GM19025 (cell line): ENCODE measurements around the gene DMRTB1.

ENCODE experiments used
- ATAC-seq: cut with Tn5 transposase; IDR thresholded peaks from one replicate; pipeline ENCODE4 v1.9.1; 2021; ENCODE audit warnings: mild to moderate bottlenecking, low read depth, moderate library complexity; ENCODE audit not compliant: unreplicated experiment

The DMRTB1 gene

DNA sequence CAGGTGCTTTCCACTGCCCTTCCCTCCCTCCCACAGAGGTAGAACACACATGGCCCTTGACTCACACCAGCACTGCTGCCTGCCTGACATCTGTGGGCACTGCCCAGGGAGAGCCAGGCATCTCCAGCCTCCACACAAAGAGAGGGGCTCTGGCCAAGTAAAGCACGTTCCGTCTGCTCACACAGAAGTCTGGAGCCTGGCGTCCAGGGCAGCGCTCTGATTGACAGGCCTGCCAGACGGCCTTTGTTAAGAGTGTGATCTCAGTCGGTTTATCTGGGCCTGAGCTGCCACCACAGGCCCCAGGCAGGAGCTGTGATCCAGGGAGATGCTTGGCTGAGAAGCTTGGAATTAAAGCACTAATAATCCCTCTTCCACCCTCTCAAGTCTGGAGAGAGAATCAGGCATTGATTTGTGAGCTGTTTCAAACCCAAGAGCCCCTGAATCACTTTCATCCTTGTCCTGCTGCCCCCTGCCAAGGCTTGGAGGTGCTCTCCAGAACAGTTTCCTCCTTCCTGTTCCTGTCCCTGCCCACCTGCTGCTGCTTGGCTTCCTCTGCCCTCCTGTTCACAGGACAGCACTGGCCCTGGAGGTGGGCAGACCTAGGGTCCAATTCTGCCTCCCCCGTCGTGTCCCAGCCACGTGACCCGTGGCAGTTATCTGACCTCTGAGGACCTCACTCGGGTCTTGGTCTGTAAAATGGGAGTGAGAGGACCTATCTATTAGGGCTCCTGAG, 3.7 kb downstream of the DMRTB1 start:
- no peak for ATAC-seq

DNA sequence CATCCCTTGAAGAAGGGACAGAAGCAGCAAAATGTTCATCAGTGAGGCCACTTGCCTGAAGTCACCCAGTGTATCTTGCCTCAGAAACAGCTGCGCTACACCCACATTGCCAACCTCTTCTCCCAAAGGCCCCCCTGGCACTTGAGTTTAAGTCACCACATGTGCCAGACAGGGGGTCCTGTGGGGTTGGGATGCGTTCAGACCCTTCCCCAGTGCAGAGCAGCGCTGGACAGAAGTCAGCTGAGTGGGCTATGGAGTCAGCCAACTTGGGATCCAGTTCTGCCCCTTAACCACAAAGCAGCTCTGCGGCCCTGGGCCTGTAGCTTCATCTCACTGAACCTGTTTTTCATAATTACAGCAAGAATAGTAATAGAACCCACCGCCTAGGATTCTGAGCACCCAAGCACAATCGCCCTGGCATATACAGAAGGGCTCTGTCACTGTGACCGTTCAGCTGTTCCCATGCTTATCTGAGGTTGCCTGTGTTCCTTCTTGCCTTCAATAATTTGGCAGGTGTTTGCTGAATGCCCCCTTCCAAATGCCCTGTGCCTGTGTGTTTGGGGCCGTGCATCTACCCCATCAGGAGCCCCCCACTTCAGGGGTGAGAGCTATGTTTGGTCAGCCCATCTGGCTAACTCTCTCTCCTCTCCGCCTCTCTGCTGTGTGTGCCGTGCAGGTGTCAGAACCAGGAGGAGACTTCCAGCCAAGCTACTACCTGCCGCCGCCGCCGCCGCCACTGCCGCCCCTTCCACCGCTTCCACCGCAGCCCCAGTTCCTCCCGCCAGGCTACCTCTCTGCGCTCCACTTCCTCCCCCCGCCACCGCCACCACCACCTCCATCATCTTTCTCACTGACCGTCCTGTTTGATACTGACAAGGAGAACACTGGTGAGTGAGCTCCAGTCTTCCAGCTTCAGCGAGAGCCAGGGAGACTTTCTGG, 5.0 kb downstream of the DMRTB1 start:
- no peak for ATAC-seq

DNA sequence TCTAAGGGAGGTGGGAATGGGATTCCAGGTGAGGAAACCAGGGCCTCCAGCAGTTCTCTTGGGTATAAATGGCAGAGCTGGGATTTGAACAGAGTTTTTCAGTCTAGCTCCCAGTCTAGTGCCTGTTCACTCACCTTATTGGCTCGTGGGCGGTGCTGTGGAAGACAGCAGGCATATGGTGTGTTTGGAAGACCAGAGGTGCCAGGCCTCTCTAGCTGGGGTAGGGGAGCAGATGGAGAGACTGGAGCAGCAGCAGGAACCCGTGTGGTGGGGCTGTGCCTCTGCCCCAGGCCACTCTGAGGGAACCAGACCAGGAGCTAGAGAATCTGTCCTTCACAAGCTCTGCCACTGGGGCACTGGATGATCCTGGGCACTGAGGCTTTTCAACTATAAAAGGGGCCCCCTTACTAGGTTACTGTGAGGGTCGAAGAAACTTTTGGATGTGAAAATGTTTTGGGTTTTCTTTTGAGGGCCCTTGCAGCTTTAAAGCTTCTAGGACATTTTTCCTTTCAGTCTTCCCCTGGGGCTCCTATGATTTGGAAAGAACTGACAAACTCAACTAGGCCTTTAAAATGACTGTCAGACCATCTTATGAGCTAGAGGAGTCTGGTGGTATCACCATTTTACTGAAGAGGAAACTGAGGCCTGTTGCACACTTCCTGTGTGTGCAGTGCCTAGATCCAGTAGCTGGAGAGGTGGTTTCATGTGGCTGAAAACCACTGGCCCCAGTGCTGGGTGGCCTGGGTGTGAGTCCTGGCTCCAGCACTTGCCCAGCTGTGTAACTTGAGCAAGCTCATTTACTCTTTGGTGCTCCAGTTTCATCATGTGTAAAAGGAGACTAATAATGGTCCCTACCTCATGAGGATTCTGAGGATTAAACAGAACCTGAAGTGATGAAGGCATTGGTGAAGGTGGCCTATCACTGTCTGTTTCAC, 6.1 kb downstream of the DMRTB1 start:
- ATAC-seq = no peak

DNA sequence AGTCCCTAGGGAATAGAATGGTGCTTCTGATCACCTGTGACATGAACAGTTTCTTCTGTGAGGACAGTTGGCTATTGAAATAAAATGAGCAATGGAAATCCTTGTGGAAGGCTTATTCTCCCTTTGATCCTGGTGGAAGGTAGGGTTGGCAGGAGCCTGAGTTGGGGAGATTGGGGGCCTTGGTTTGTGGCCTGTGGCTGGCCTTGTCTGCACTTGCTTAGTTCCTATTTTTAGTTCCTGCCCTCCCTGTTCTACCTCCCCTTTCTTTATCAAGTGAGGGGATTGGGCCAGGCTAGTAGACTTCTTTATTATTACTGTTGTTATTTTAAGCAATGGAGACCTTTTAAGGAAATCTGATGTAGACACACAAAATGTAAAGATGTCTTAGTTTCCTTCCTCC, 8.2 kb downstream of the DMRTB1 start:
- no peak for ATAC-seq

DNA sequence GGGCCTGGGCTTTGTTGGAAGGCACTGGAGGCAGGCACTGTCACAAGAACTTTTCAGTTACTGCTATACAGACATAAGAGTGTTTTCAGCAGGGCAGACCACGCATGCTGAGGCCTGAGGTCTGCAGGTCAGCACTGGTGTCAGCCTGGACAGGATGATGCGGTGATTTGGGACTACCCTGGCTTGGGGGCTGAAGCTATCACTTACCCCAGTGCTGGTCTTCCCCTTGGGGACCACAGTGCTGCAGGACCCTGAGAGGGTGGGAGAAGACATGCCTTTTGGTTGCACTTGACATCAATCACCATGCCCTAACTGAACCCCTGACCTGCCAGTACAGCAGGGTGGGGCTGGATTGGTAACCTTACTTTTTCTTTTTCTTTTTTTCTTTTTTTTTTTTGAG, 9.2 kb downstream of the DMRTB1 start:
- ATAC-seq = no peak

DNA sequence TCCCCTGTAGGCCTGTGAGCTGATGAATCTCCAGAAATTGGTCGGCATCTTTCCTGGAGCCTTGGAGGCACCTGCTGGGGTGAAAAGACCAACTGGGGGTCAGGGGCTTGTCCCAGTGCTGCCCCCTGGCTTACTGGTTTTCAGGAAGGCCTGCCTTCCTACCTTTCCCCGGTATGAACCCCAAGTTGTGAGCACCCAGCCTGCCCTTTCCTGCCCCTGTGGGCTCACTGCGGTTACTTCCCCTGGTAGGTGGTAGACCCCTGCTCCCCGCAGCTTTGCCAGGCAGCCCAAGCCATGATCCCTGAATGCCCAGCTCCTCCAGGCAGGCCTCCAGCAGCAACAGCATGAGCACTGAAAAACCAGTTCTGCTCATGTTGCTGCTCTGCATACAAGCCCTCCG, 10.2 kb downstream of the DMRTB1 start:
- no peak for ATAC-seq

DNA sequence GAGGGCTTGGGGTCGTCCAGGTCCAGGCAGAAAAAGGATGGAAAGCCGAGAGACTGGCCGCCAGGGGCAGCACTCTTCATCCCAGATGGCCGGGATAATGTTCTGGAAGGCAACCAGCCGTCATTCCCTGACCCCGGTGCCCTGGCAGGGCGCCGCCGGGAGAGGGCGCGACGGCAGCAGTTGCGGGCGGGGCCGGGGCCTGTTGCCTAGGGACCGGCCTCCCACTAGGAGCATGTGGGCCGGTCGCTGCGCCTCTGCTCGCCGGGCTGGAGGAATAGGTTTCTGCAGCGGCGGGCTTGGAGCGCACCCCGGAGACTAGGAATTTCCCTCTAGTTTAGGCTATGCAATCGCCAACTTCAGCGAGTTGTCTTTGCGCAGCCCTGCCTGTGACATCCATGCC, 11.0 kb downstream of the DMRTB1 start:
- no peak for ATAC-seq

DNA sequence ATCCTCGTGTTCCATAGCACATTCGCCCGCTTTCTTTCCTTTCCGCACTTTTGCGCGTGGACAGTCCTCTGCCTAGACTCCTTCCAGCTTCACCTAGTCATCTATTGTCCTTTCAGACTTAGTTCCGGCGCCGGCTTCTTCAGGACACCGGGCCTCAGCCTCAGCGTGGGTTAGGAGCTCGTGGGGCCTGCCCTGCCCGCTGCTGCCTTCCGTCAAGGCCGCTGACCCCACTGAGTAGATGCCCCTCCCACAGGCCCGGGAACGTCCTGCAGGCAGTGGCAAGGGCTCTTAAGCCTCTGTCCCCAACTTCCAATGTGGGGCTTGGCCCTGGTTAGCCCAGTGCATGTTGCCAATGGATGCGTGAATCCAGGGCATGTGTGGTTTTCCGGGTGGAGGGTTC, 11.4 kb downstream of the DMRTB1 start:
- no peak for ATAC-seq

DNA sequence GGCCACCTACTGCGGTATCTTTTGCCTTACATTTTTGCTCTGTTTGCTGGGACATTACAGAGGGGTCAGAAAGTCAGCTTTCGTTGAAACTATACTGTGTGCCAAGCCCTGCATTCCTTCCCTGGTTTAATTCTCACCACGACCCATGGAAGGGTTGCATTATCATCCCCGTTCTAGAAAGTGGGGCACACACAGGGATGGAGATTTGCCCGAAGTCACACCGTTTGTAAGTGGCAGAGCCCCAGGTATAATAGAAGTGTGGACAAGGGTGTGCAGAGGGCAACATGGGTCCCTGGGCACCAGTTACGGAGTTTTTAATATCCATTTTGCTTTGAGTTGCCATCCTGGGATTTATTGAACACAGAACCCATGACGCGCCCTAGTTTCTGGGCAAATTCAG, 11.8 kb downstream of the DMRTB1 start:
- no peak for ATAC-seq

DNA sequence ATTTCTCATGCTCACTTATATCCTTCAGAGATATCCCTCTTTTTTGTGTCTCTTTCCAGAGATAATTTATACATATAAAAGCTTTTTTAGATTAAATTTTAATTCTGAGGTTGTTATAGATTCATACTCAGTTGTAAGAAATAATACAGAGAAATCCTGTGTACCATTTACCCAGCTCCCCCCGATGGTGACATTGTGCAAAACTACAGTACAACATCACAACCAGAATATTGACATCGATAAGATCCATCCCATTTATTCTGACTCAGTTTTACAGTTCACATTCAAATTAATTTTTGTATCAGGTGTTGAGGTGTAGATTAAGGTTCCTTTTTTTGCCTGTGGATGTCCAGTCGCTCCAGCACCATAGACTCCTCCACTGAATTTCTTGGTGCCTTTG, 14.3 kb downstream of the DMRTB1 start:
- ATAC-seq = no peak

DNA sequence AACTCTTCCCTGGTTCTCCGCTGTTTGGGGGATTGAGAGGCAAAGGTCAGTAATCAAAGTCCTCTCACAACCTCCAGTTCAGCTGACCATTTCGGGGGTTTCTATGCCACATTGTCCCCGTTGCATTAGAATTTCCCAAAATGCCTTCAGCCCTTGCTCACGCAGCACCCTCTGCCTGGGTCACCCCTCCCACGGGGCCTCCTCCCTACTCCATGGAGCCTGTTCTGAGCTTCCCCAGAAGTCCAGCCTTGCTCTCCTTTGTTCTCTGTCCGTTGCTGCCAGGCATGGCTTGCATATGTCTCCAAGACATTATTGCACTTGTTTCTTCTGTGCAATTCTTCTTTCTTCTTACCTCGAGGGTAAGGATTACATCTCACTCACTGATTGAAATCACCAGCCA, 16.5 kb downstream of the DMRTB1 start:
- ATAC-seq = no peak

DNA sequence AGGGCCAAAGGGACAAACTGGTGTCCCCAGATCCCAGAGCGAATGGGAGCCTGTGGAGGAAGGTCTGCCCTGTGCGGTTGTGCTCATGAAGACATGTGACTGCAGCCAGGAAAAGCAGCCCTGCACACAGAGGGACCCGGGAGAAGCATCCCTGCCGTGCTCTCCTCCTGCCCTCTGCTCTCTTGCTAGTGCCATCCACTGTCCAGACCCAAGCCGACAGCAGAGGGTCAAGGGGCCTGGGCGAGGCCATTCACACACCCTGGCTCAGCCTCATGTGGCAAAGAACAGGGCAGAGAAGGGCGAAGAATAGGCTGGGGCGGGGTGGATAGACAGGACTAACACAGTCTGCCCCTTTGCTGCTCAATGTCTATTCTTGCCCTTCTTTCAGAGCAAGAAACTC, 17.4 kb downstream of the DMRTB1 start:
- no peak for ATAC-seq

DNA sequence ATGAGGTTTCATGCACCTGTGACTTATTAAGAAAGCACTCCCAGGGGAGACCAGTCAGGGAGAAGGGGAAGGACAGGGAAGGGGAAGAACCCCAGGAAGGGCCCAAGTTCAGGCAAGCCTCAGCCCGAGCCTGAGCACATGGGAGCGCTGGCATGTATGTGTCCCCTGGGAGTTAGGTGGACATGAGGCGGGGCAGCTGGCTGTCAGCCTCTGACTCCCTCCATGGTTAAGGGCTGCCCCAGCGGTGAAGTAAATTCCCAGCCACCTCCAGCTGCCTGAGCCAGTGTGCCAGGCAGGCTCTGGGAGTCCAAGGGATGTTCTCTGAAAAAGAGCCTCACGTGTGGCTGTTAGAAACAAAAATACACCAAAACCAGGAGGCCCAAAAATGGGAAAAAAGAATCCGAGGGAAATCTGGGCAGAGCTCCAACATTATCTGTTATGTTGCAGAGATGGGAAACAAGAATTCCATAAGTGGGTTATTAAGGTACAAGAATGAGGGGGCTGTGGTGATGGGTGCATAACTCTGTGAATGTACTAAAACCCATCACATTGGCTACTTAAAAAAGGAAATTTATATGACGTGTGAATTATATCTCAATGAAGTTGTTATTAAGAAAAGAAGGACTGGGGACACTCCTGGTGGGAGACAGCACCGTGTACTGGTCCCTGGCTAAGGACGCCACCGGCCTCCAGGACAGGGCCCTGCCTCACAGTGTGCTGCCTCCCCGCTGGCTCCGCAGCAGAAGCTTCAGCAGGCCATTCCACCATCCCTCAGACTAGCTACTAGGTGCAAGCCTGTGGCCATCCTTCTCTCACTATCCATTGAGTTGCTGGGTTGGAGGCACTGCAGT, 18.7 kb downstream of the DMRTB1 start:
- no peak for ATAC-seq

DNA sequence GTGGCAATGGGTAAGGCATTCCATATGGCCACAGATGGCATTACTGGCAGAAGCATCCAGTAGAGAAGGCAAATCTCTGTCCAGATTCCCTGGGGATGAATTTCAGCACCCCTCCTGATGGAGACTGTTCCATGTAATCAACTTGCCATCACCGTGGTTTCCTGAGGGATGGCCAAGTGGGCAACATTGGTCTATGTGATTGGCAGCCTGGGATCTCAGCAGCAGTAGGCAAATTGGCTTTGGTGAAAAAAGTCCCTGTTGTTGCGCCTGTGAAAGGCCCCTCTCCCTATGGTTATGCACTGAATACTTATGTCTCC, 19.3 kb downstream of the DMRTB1 start:
- ATAC-seq = no peak

DNA sequence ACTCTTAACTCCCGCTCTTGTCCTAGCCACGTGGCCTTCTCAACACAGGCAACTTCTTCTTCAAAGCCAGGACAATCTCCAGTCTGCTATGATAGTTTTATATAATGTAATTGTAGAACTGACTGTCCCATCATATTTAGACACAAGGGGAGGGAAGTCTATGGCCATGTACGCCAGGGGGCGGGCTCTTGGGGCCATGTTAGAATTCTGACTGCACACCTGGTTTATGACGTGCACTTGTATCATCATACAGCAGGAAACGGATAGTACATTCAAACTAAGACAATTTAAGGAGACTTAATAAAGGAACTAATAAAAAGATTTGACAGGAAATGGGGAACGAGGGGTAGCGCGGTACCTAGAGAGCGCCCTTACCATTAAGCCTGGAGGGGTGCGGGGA, 21.5 kb downstream of the DMRTB1 start:
- no peak for ATAC-seq

DNA sequence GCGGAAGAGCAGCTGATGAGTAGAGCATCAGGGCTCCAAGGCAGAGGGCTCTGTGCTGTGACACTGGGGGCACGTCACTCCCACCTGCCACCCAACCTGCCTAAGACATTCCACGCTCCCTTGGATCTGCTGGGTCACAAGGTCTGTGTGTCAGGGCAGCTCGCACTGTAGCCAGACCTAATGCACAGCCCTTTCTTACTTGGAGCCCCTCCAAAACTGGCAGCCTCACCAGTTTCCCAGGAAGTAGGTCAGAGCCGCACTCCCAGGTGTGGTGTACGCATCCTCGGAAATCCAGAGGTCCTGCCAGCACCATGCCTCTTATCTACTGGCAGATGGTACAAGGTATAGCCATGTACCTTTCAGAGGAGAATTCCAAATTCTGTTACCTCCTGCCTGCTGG, 22.3 kb downstream of the DMRTB1 start:
- no peak for ATAC-seq

DNA sequence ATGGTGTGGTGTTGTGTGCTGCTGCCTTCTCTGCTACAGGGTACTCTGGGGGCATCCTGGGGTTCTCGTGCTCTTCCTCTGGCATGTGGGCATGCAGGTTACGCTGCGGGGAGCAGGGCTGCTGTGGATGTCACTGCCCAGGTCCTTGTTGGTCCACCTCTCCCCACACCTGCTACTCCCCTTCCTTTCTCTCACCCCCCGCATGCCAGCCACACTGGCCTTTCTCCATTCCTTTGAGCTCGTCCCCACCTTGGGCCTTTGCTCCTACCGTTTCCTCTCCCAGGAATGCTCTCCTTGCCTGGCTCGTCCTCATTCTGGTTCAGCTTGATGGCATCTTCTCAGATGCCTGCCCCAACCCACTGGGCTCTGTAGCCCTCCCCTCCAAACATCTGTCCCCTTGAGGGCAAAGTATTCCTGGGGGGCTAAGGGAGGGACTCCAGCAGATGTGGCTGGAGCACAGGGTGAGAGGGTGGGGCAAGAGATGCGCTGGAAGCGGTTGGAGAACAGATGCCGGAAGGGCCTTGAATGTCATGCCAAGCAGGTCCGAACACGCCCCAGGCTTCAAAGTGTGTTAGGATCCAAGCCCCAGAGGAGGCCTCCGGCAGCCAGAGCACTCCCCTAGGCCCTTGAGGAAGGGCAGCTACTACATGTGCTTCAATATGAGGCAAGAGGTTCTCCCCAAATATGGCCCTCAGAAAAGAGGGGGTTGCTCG, 23.4 kb downstream of the DMRTB1 start:
- ATAC-seq = no peak

DNA sequence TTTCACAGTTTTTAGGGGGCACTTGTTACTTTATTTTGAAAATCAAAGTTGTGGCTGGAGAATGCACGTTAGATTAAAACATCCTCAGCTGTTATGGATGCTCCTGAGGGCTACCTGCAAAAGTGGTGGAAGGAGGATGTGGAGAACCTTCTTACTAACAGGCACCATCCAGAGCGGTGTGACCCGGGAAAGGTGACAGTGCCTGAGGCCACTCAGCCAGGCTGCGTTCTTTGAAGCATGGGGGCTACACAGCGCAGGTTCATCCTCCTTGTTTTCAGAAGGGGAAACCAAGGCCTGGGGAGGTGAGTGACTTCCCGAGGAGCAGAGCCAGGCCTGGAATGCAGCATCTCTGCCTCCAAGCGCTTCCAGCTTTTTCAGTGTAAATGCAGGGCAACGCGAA, 24.0 kb downstream of the DMRTB1 start:
- ATAC-seq = no peak

DNA sequence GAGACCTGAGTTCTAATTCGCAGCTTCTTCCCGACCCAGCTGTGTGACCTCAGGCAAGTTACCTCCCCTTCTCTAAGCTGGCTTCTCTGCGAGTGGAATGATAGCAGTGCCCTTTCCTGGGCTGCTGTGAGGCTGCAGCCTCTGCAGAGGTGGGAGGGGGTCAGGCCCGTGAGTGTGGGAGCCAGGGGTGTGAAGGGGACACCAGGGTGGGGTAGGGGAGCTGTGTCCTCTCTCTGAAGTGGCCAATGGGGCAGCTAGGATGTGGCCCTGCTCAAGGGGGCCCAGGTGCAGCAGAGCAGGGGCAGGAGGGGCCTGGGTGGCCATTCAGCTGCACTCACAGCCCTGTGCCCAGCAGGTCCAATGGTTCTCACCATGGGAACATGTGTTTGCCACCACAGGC, 24.5 kb downstream of the DMRTB1 start:
- ATAC-seq = no peak
